Medulla oblongata (tissue), 1 donor: Measurements from ENCODE around the gene RASL12.
"Not testable (repeated sequence)": the region's sequence is repeated elsewhere in the genome, so short reads cannot be mapped to it uniquely, and the experiment has no call there.

Source experiments
- DNase-seq: peaks from one replicate; pipeline ENCODE4 v3.0.0-alpha.2; 2015; ENCODE audit errors: extremely low spot score

RASL12 gene

DNA sequence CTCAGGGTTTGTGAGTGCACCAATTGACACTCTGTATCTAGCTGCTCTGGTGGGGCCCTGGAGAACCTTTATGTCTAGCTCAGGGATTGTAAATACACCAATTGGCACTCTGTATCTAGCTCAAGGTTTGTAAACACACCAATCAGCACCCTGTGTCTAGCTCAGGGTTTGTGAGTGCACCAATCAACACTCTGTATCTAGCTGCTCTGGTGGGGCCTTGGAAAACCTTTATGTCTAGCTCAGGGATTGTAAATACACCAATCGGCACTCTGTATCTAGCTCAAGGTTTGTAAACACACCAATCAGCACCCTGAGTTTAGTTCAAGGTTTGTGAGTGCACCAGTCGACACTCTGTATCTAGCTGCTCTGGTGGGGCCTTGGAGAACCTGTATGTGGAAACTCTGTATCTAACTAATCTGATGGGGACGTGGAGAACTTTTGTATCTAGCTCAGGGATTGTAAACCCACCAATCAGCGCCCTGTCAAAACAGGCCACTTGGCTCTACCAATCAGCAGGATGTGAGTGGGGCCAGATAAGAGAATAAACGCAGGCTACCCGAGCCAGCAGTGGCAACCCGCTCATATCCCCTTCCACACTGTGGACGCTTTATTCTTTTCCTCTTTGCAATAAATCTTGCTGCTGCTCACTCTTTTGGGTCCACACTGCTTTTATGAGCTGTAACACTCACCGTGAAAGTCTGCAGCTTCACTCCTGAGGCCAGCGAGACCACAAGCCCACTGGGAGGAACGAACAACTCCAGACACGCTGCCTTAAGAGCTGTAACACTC lies 8.0 kb upstream of the RASL12 start:
- DNase-seq: not testable (repeated sequence)

DNA sequence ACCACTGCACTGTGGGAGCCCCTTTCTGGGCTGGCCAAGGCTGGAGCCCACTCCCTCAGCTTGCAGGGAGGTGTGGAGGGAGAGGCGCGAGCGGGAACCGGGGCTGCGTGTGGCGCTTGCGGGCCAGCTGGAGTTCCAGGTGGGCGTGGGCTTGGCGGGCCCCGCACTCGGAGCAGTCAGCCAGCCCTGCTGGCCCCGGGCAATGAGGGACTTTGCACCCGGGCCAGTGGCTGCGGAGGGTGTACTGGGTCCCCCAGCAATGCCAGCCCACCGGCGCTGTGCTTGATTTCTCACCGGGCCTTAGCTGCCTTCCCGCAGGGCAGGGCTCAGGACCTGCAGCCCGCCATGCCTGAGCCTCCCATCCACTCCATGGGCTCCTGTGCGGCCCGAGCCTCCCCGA lies 7.2 kb upstream of the RASL12 start:
- DNase-seq: not testable (repeated sequence)

DNA sequence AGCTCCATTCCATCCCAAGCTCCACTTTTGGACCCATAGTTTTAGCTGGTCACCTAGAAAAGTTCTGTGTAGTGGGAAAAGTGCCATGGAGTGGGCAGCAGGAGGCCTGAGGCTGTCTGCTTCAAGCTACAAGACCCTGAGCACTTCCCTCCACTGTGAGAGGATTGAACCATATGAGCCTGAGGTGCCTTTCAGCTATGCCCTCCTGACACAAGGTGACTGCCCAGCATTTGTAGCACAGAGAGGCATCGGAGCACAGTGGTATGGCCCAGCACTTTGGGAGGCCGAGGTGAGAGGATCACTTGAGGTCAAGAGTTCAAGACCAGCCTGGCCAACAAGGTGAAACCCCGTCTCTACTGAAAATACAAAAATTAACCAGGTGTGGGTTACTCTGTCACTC lies 4.8 kb upstream of the RASL12 start:
- no peak for DNase-seq

DNA sequence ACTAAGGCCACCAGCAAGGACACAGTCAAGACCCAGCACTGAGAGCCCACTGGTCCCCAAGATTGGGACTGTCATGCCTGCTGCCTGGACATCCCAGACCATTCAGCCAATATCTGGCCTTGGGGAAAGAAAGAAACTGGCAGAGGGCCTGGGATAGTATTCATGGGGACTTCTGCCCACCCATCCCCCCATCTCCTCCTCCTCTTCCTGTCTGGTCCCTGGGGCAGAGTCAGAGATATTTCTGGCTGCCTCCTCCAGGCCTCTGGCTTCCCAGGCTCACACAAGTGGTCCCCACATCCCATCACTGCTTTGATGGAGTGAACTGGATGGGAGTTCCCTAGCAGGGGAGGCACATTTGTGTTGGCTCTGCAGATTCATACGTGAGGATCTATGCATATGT lies 4.2 kb upstream of the RASL12 start:
- no peak for DNase-seq

DNA sequence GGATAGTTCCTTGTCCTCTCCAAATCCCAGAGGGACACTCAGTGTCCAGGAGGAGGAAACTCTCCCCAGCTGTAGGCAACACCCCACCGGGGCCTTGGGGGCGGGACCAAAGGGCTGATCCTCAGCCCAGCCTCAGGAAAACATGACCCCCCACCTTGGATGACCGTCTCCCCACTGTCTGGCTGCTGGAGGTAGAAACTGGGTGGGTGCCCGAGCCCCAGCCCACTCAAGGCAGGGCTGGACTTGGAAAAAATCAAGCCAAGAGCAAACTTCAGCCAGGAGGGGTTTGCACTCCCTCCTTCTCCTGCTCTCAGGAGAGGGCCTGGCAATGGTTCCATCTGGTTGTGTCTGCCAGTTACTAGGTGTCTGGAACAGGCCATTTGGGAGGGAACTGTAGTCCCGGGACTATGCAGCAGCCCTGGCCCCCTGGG lies 3.6 kb upstream of the RASL12 start:
- peak; percentile 75 for DNase-seq

DNA sequence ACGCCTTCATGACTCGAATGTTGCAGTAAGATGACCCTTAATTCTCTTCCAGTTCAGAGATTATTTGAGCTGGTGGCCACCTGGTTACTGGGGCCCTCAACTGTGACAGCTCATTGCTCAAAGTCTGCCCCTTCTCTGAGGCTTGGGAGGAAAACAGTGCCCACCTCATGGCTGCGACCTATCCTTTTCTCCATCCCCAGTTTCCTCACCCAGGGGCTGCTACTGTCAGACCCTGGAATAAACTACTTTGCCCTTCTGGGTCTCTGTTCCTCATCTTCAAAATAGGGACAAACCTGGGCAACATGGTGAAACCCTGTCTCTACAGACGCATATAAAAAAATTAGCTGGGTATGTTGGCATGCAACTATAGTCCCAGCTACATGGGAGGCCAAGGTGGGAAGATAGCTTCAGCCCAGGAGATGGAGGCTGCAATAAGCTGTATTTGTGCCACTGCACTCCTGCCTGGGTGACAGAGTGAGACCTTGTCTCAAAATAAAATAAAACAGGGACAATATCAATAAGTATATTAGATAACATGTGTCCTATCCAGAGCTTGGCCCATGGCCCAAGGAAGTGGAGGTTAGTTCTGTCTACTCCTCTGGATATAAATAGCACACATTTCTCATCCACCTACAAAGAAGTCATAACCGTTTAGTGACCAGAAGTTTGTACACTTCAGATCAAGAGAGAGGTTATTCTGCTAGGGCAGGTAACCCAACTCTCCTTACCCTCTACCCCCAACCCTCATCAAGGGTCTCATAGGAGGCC lies 2.2 kb upstream of the RASL12 start:
- DNase-seq: no peak

DNA sequence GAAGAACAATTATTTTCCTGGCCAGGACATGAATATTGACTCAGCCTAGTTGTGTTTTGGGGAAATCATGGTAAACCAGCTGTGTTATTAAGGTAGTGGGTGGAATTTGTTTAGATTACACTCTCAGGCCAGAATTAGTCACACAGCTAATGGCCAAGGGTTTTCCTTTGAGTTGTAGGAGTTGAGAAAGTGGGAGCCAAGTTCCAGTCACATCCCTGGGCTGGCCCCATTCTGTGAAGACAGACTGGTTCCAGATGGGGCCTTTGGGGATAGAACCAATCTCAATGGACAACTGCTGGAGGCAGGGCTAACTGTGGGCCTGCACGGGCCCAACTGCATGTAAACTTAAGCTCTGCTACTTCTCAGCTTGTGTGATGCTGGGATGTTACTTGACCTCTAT lies 1.4 kb upstream of the RASL12 start:
- no peak for DNase-seq

DNA sequence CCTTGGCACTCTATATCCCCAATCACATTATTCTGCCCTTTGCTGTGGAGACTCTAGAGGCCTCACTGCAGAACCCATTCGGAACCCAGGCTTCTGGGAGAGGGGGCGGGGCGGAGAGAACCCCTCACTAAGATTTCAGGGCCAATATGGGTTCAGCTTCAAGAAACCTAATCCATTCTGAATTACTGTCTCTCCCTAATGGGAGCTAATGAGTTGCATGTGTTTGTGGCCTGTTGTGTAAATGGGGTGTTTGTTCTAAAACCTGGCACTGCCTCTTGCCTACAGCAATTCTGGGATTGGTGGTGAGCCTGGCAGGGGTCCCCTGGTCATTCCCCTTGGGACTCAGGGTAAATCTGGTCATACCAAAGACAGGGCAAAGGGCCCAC lies 605 bp upstream of the RASL12 start:
- no peak for DNase-seq

DNA sequence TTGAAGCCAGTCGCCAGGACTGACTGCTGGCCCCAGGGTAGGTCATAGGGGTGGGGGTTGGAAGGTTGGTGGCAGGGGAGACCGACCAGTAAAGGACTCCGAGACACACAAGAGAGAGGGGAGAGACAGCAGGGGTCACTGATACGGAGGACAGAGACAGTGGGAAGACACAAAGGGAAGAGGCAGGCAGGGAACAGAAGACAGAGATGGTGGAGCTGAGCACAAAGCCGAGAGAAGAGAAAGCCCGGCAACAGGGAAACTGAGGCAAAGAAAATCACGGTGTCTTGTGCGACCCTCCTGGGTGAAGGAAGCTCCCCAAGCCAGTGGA lies 510 bp downstream of the RASL12 start:
- DNase-seq: no peak

DNA sequence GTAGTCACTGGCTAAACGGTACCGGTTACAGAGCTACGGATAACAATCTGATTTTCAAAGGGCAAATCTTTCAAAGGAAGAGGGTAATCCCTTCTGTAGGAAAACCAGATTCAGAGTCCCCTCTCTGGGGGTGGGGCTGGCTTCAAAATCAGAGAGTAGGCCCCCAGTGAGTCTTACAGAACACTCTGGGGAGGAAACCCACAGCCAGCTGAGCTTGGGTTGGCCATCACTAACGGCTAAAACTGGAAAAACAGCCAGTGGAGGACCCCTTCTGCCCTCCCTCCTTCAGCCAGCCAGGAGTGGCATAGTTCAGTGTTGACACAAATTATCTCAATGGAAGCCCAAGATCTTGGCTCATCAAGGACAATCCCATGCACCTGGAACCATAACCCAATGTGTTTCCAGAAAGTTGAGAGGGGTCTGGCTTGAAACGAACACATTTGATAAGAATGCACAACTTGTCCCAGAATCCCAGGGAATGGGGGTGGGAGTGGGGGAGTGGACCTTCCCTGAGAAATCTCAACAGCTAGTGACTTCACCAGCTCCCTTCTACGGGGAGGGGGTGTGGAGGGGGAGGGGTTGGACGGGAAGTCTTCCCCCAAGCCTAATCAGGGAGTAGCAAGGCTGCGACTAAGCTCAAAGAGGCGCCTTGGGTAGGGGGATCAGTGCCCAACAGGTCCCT lies 1.0 kb downstream of the RASL12 start:
- DNase-seq: no peak

DNA sequence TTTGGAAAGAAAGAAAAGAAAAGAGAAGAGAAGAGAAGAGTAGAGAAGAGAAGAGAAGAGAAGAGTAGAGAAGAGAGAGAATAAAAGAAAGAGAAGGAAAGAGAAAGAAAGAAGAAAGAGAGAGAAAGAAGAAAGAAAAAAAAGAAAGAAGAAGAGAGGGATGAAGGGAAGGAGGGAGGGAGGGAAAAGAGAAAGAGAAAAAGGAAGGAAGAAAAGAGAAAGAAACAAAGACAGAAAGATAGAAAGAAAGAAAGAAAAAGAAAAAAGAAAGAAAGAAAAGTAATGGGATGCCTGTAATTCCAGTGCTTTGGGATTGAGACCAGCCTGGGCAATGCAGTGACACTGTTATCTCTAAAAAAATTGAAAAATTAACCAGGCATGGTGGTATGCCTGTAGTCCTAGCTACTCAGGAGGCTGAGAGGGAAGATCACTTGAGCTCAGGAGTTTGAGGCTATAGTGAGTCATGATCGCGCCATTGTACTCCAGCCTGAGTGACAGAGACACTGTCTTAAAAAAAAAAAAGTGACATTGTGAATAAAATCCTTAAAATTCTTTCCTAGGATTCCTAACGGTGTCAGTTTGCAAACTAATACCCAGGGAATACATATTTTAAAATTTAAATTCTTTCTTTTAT lies 1.7 kb downstream of the RASL12 start:
- DNase-seq: no peak

DNA sequence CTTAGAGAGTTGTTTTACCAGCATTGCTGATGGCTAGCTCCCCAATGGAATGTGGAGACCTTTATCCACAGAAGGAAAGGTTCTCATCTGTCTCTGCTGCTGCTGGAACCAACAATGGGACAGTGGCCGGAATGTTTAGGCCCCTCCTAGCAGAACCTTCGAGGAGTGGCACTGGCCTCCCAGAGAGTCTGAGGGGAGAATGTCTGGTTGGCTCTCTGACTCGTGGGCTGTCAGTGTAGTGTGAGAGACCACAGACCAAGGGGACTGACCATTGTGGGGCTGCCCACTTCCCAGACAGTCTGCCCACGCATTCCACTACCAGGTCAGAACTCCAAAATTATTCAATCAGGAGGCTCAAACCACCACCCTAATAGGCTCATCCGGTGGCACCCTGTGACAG lies 5.1 kb downstream of the RASL12 start:
- no peak for DNase-seq

DNA sequence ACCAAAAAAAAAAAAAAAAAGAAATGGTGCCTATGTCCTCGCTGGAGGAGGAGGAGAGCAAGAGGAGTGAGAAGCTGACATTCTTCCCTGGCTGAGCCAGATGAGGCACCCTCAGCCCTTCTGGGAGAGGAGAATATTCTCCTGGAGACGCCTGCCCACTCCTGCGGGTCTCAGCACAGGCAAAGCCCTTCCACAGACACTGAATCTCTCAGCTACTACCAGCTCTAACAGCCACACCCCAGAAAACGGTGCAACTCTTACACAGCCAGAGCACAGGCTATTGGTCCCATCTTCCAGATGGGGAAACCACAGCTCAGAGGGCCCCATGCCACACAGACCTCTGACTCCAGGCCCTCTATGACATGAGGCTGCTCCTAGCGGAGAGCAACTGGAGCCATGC lies 5.7 kb downstream of the RASL12 start:
- DNase-seq: no peak

DNA sequence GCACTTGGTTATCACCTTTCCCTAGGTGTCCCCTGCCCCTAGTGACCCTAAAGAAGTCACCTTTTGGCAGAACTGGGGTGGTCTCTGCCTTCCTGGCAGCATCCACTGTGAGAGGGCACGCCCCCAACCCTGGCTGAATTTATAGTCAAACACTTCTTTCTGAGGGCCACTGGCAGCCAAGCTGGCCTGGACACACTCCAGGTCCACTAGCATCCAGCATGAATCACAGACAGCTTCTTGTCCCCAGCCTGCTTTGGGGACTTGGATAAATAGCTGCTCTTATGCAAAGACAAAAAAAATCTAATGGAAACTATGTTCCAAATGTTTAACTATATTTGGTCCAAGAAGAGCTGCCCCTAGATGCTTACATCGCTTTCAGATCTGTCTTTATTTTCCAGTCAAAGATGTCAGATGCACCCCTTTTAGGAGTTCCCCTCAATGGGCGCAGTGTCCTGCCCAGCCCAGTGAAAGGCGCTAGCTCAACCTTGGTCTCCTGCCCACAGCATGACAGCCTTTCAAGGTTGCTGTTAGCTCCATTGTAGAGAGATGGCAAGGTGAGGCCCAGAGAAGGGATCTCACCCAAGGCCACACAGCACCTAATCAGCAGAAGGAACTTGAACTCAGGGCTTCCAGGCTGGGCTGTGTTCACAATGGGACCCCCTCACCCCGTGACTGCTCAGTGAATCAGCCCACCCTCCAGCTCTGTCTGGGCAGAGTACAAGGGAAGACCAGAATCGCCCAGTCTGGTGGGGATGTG lies 7.0 kb downstream of the RASL12 start:
- DNase-seq: peak; percentile 89

DNA sequence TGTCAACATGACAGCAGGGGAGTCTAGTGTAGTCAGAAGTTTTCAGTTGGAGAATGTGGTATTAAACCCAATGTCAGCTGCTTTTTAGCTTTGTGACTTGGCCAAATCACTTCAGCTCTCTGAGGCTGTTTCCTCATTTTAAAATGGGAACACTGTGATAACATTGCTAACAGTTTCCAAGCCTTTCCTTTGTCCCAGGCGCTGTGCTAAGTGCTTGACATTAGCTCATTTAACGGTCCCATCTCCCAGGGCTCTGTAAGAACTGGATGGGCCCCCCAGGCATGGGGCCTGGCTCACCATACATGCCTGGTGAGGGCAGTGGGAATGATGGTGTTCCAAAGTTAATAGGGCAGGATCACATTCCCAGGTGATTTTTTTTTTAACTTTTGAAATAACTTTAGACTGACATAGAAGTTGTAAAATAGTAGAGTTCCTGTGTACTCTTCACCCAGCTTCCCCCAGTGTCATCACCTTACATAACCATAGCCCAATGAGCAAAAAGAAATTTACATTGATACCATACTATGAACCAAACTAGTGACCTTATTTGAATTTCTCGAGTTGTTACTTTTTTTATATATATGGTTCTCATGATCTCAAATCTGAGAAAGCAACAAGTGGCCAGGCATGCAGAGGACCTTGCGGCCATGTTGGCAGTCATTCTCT lies 7.7 kb downstream of the RASL12 start:
- peak; percentile 53 for DNase-seq

DNA sequence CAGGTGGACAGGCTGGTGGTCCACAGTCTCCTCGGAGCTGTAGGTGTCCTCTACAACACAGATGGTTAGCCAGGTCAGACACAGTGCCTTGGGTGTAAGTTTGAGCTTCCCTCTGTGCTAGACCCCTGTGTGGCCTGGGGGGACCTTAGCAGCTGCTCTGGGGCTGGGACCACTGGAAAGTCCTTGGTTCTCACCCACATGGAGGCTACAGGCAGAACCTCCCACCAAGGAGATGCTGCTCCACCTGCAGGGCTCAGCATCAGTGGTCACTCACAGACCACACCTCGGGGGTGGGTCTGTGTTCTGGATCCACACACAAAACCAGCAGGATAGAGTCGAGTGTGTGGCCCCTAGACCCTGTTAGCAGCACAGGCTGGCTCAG lies 8.4 kb downstream of the RASL12 start:
- no peak for DNase-seq

DNA sequence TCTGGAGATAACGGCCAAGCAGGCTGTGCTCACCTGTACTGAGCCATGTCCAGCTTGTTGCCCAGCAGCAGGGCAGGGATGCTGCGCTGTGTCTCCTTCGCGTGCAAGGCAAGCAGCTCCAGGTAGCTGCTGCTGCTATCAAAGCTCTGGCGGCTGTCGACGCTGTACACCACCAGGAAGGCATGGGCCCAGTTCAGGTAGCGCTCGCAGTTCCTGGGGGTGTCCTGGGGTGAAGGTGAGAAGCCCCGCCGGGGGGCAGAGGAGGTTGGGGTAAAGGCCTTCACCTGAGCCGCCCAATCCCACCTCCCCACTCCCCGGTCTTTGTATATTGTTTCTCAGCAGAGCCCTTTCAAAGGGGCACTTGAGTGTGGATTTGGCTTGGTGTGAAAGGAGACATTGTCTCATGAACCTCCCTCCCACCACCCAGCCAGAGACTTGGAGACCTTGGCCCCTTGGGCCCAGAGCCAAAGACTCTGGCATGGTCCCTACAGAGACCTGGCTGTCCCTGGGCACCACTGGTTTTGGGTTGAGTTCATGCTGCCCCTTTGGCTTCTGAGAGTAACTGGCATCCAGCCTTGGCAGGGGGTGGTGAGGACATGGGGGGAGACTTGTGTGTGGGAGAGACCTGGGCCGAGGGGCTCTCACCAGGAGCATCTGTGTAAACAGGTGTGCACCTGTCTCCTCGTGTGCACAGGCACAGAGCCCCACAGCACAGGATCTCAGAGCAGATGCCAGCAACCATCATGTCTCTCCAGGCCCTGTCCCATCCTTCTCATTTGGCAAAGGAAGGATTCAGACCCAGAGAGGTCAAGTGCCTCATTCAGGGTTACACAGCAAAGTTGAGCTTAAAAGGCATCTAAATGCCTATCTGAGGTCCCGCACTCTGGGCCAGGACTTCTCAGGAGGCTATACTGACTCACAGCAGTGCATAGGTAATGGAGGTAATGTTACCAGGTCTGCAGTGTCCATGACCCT lies 9.1 kb downstream of the RASL12 start:
- DNase-seq: peak; percentile 66

DNA sequence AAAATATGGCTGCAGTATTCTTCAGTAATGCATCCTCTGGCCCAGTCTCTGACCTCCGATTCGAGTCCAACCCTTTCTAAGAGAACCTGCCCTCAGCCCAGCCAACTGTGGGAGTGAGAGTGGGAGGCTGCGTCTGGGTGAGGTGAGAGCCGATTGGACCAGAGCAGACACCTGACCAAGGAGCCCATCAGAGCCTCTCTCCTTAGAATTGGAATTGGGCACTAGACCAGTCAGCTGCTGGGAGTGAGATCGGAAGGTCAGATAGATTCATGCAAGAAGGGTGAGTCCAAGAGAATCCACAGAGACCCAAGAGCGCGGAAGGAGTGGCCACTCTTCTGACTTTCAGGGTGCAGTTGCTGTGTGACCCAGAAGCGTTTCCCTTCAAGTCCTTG lies 10.2 kb downstream of the RASL12 start:
- no peak for DNase-seq

DNA sequence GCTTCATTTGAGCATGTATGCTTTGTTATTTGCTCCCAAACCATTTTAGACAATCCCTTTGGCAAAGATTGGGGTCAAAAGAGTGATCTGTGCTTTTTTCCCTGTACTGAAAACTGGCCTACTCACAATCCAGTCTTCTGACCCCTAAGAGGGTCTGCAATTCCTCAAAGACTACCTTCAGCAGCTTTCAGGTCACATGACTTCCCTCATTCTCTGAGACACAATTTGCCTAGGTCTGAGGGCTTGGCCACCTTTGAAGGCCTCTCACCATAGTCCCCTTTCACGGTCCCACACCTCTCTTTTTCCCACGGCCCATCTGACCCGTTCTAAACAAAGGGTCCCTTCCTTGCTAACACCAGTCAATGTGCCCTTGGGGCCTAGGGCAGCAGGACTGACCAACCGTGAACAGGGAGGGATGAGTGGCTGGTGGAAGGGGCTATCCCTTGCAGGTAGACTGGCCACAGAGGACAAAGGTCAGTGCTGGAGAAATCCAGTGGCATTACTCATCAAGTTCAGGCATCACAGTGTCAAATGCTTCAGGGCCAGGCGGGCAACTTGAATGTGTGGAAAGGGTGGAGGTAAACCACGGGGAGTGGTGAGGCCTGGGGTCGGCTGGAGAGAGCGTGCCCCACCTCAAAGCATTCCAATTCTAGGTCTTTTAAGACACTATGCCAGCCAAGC lies 10.8 kb downstream of the RASL12 start:
- DNase-seq: no peak
